ENCODE data around the gene E2F4.

DNA sequence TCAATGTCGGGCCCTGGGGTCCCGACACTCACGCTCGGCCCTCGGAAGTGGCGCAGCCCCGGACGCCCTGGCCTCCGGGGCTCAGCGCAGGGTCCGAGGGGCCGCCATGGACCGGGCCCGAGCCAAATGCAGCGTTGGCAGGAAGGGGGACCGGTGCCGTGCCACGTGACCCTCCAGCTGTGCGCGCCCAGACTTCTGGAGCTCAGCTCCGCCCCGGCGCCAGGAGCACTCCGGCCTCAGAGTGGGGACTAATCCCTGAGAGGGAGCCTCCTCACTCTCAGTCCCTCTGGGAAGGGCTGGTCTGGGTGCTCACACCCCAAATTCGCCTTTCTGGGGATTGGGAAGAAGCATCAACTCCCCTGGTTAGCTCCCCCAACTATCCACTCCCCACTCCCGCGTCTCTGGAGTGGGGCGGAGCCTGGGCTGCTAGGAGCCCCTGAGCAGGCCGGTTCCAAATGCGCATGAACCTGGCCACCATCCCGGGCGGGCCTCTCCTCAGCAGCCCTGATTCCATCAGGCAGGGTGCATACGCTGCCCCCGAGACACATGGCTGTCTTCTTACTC lies 41.0 kb upstream of the E2F4 start, which contains the start of gene B3GNT9:
- TF ChIP-seq SUZ12 (IDR thresholded peaks at IDR 0.05; ENCODE audit: extremely low read depth, insufficient read depth, insufficient read length) (no peak), ZNF274 (IDR thresholded peaks at IDR 0.05; ENCODE audit: low read depth, low read length) (no peak), YY1 (IDR thresholded peaks at IDR 0.05; ENCODE audit: insufficient read depth, insufficient read length) (no peak)

Measured in NT2/D1 (cell line).